ENCODE measurements around the gene CTNNA1. TPM values are rescaled to one million over a fixed set of nuclear protein-coding genes. Genes with fewer than 3 reads are reported as not detected.

Gene CTNNA1
- total RNA-seq, 4 donors from 2014 or later, result 140 to 752 (median 389) TPM

- Histone ChIP-seq H3K27ac (no peak overlapping the region), H3K36me3 (no peaks in the 10 kb centered on the region), H3K27me3 (no peaks in the 10 kb centered on the region), H3K4me3 (no peak overlapping the region), H3K9me3 (no peaks in the 10 kb centered on the region), H3K4me1 (no peaks in the 10 kb centered on the region)
- DNase-seq, result no peak
- TF ChIP-seq CTCF (IDR thresholded peaks at IDR 0.05) (no peak), POLR2A (IDR thresholded peaks at IDR 0.05) (no peak)
- intact Hi-C loops (cut with DNase I; ENCODE audit: low total_unique reads), result no loop called here
Observed at GRCh38 chr5:138934971-138935370, 181.7 kb downstream of the CTNNA1 start.

- no peak overlapping the region for H3K27ac ChIP-seq
- H3K4me1 ChIP-seq, result no peaks in the 10 kb centered on the region
- no peaks in the 10 kb centered on the region for H3K27me3 ChIP-seq
- intact Hi-C loops (cut with DNase I; ENCODE audit: low total_unique reads), result no loop called here
- DNase-seq, result no peak
- TF ChIP-seq POLR2A (IDR thresholded peaks at IDR 0.05), result no peak
- no peak for TF ChIP-seq CTCF (IDR thresholded peaks at IDR 0.05)
- no peak overlapping the region for H3K4me3 ChIP-seq
- no peaks in the 10 kb centered on the region for H3K9me3 ChIP-seq
- H3K36me3 ChIP-seq, result no peaks in the 10 kb centered on the region
Observed at GRCh38 chr5:138935466-138935865, 182.2 kb downstream of the CTNNA1 start.

GRCh38 chr5:138936225-138936967 lies 183.2 kb downstream of the CTNNA1 start:
- no peaks in the 10 kb centered on the region for H3K9me3 ChIP-seq
- H3K4me1 ChIP-seq, result no peaks in the 10 kb centered on the region
- no peaks in the 10 kb centered on the region for H3K27me3 ChIP-seq
- TF ChIP-seq CTCF (IDR thresholded peaks at IDR 0.05) (no peak), POLR2A (IDR thresholded peaks at IDR 0.05) (no peak)
- DNase-seq, result no peak
- H3K36me3 ChIP-seq, result no peaks in the 10 kb centered on the region
- intact Hi-C loops (cut with DNase I; ENCODE audit: low total_unique reads), result no loop called here
- no peak overlapping the region for H3K4me3 ChIP-seq
- H3K27ac ChIP-seq, result no peak overlapping the region

GRCh38 chr5:138936968-138937345 lies 183.7 kb downstream of the CTNNA1 start:
- Histone ChIP-seq H3K36me3 (no peaks in the 10 kb centered on the region), H3K27me3 (no peaks in the 10 kb centered on the region), H3K9me3 (no peaks in the 10 kb centered on the region), H3K4me3 (no peak overlapping the region), H3K27ac (peak overlapping the region in 1 of 2 donors; percentile 24), H3K4me1 (no peaks in the 10 kb centered on the region)
- no peak for DNase-seq
- no peak for TF ChIP-seq POLR2A (IDR thresholded peaks at IDR 0.05)
- TF ChIP-seq CTCF (IDR thresholded peaks at IDR 0.05), result no peak
- intact Hi-C loops (cut with DNase I; ENCODE audit: low total_unique reads), result no loop called here

GRCh38 chr5:138937392-138938387 lies 184.5 kb downstream of the CTNNA1 start:
- DNase-seq, result no peak
- TF ChIP-seq POLR2A (IDR thresholded peaks at IDR 0.05), result no peak
- no peak for TF ChIP-seq CTCF (IDR thresholded peaks at IDR 0.05)
- intact Hi-C loops (cut with DNase I; ENCODE audit: low total_unique reads), result no loop called here
- no peak overlapping the region for H3K4me3 ChIP-seq
- H3K27ac ChIP-seq, result peak overlapping the region in 1 of 2 donors; percentile 24
- no peaks in the 10 kb centered on the region for H3K36me3 ChIP-seq
- H3K9me3 ChIP-seq, result no peaks in the 10 kb centered on the region
- no peaks in the 10 kb centered on the region for H3K4me1 ChIP-seq
- no peaks in the 10 kb centered on the region for H3K27me3 ChIP-seq
